DND-41 (cell line): ENCODE data around the gene STAMBPL1.

Experiments
- EZH2 ChIP-seq: IDR thresholded peaks from 3 replicates; pipeline ENCODE4 v1.6.1; 2012; ENCODE audit warnings: borderline replicate concordance, low read depth, mild to moderate bottlenecking, moderate library complexity, low read length, inconsistent platforms; ENCODE audit not compliant: severe bottlenecking
- TF ChIP-seq, protein P1 (sequence below): IDR thresholded peaks from 2 replicates; pipeline ENCODE4 v1.5.1; 2012; ENCODE audit warnings: borderline replicate concordance, low read length, moderate library complexity, mild to moderate bottlenecking; ENCODE audit not compliant: poor library complexity, severe bottlenecking; ENCODE audit errors: extremely low read depth

DNA sequence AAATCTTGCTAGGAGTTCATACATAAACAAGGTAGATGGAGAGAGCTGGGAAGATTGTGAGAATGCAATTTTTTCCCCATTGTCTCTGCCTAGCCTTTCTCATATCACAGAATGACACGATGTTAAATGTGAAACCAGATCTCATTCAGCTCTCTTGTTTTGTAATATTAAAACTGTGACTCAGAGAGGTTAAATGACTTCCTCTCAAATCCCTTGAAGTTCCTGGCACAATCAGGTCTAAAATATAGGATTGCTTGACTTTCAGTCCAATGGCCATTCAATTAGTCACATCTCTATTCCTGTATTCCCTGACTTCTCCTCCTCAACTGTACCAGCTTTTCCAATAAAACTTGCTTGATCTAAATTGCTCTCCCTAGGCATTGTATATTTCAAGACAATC, 31.5 kb upstream of the STAMBPL1 start:
- TF ChIP-seq, protein P1, sequence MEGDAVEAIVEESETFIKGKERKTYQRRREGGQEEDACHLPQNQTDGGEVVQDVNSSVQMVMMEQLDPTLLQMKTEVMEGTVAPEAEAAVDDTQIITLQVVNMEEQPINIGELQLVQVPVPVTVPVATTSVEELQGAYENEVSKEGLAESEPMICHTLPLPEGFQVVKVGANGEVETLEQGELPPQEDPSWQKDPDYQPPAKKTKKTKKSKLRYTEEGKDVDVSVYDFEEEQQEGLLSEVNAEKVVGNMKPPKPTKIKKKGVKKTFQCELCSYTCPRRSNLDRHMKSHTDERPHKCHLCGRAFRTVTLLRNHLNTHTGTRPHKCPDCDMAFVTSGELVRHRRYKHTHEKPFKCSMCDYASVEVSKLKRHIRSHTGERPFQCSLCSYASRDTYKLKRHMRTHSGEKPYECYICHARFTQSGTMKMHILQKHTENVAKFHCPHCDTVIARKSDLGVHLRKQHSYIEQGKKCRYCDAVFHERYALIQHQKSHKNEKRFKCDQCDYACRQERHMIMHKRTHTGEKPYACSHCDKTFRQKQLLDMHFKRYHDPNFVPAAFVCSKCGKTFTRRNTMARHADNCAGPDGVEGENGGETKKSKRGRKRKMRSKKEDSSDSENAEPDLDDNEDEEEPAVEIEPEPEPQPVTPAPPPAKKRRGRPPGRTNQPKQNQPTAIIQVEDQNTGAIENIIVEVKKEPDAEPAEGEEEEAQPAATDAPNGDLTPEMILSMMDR, result no peak
- no peak for TF ChIP-seq EZH2
